Ovary (tissue), 9 donors: ENCODE results near the gene ELP4. TPM values are rescaled to one million over a fixed set of nuclear protein-coding genes. Genes with fewer than 3 reads are reported as not detected.

Source experiments
- DNase-seq, 5 donors: peaks; one replicate each; pipeline ENCODE4 v3.0.0-alpha.2; 2019 to 2020
- H3K27ac ChIP-seq, 2 donors: fragments of 200-600 bp; one replicate each; pipeline versions ENCODE4 v1.5.1 to v1.8.0; 2019 to 2022
- H3K27me3 ChIP-seq: fragments of 200-600 bp; one replicate; pipeline ENCODE4 v1.8.0; 2022
- H3K36me3 ChIP-seq: fragments of 200-600 bp; sonication (generic); one replicate; pipeline ENCODE4 v1.5.1; 2019
- H3K4me1 ChIP-seq: one replicate; pipeline ENCODE4 v1.8.1; 2013; ENCODE audit warnings: mild to moderate bottlenecking, moderate library complexity; ENCODE audit not compliant: insufficient read depth
- H3K4me3 ChIP-seq: fragments of 200-600 bp; sonication (generic); one replicate; pipeline ENCODE4 v1.5.1; 2017
- H3K9me3 ChIP-seq, 2 donors: fragments of 200-600 bp in 1 of 2; sonication (generic) in 1 of 2; one replicate each; pipeline versions ENCODE4 v1.5.1 to v1.8.1; 2013 to 2019; ENCODE audit warnings: mild to moderate bottlenecking in 1 of 2, moderate library complexity in 1 of 2
- EP300 ChIP-seq: sonication (generic); formaldehyde crosslinking; IDR thresholded peaks from one replicate; pipeline ENCODE4 v1.6.1; 2017; ENCODE audit warnings: antibody characterized with exemption
- POLR2A ChIP-seq: fragments of 450-650 bp; IDR thresholded peaks from one replicate; pipeline ENCODE4 v1.6.1; 2017; ENCODE audit warnings: antibody characterized with exemption, mild to moderate bottlenecking, moderate library complexity
- WGBS, 3 donors: extraction: QIAGEN DNeasy Blood & Tissue Kit in 1 of 3; methylation state at CpG; one replicate each; pipeline versions ENCODE4 v1.1.5 to v1.1.7; 2013 to 2017; 5-methylcytosine and 5-hydroxymethylcytosine counted together
- intact Hi-C, 4 donors: fragments of 100-400 bp; cut with DNase I; formaldehyde crosslinking; loops; one replicate each; pipeline versions ENCODE4 v1.11.0 to v1.15.1; 2022 to 2023
- polyA plus RNA-seq, 2 donors: library from polyadenylated mRNA; stranded (reverse); fragments of 200-250 nt in 1 of 2; fragments of 350-450 nt in 1 of 2; fragmentation: Illumina TruSeq in 1 of 2; extraction: RNeasy Lipid Tissue Mini Kit (QIAGEN cat#74804) in 1 of 2; gene quantifications; one replicate each; pipeline ENCODE4 v1.2.3, GENCODE V29; 2013 to 2014
- total RNA-seq, 7 donors: library from RNA; depleted of rRNA in 2 of 7; stranded (reverse); fragments of >200 nt in 2 of 7; fragmentation: NEBNext Ultra II Directional in 3 of 7; extraction: Animal tissue kit (Norgen Biotek cat#: 25700) in 3 of 7; gene quantifications; one replicate each; pipeline versions ENCODE4 v1.1.0 to v1.2.4, GENCODE V29; 2016 to 2023
- TF ChIP-seq, protein P1 (sequence below), 3 donors: fragments of 450-650 bp in 2 of 3; fragments of 200-600 bp in 1 of 3; IDR thresholded peaks; one replicate each; pipeline versions ENCODE4 v1.5.1 to v1.8.0; 2016 to 2022; ENCODE audit warnings: antibody characterized with exemption in 3 of 3, mild to moderate bottlenecking in 1 of 3
- donor health status: DM: no; HTN: no; CAD: no; lungs with moderate emphysema.
- donor health status: DM: no; HTN: no; CAD: no.
- donor health status: Bipolar disorder and iron deficiency.
- donor health status: DM: yes; HTN: yes; CAD: no.
- donor health status: DM: no; HTN: no; CAD: no.
- donor health status: DM: yes; HTN: yes; CAD: no.

The ELP4 gene
- total and polyA plus RNA-seq, 9 donors: 9.7 to 25.8 (median 13.8) TPM

DNA sequence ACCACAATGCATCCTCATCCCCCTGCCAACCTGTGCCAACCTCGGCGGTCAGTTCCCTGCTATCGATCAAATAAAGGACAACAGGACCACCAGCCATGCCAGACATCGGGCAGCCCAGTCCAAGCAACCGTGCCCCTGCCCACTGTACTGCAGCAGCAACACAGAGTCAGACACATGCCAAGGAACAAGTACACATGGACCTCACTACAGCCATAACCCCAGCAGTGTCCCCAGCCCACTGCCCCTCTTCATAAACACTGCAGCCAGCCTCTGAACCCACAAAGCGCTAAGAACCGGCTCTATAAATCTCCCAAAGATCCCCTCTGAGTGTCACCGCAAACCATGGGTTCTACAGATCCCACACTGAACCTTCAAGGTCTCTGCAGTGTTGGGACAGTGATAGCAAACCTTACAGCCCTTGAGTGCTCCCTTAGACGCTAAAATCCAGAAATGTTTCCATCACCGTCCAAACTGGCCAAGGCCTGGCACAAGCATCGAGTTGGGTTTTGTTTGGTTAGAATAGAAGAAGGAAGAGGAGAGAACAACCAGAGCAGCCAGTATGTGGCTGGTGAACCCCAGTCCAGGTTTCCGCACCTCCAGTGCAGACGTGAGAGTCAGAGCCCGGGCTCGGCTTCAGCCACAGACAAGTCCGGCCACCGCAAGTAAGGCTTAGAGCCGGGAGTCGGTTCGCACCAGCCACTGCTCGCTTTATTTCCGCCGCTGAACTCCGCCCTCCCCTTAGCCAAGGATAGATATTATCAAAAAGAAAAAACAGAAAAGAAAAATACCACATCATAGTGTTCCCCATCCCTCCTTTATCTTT, 293.6 kb downstream of the ELP4 start:
- WGBS, 3 donors: 10 to 12% (median 11%) methylated on average over 24 of the region's 24 CpGs
- no peak overlapping the region for H3K4me3 ChIP-seq
- TF ChIP-seq EP300 (no peak), POLR2A (no peak)
- TF ChIP-seq, protein P1, sequence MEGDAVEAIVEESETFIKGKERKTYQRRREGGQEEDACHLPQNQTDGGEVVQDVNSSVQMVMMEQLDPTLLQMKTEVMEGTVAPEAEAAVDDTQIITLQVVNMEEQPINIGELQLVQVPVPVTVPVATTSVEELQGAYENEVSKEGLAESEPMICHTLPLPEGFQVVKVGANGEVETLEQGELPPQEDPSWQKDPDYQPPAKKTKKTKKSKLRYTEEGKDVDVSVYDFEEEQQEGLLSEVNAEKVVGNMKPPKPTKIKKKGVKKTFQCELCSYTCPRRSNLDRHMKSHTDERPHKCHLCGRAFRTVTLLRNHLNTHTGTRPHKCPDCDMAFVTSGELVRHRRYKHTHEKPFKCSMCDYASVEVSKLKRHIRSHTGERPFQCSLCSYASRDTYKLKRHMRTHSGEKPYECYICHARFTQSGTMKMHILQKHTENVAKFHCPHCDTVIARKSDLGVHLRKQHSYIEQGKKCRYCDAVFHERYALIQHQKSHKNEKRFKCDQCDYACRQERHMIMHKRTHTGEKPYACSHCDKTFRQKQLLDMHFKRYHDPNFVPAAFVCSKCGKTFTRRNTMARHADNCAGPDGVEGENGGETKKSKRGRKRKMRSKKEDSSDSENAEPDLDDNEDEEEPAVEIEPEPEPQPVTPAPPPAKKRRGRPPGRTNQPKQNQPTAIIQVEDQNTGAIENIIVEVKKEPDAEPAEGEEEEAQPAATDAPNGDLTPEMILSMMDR (IDR thresholded peaks at IDR 0.05): no peak
- no peak overlapping the region for H3K27ac ChIP-seq
- intact Hi-C loops: no loop called here
- no peaks in the 10 kb centered on the region for H3K36me3 ChIP-seq
- H3K4me1 ChIP-seq: no peaks in the 10 kb centered on the region
- DNase-seq: no peak
- H3K9me3 ChIP-seq: no peaks in the 10 kb centered on the region
- peaks cover 6% of the 10 kb centered on the region for H3K27me3 ChIP-seq

DNA sequence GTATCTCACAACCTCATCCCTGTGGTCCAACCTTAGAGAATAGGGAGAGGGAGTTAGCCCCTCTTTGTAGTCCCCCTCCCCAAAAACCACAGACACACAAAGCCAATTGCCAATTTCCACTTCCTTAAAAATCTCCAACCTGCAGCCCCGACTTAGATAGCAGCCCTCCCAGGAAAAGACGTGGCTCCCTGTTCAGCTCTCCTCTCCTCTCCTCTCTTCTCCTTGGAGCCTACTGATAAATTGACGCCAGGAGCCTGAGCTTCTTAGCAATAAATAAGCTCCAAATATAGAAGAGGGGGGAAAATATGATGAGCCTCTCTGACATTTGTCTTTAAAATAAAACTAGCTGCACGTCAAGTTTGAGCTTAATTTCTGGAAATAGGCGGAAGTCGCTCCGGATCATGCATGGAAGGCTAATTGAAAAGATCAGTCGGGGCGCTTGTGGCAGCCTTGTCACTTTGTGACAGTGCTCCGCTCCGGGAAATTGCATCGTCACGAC, 294.3 kb downstream of the ELP4 start:
- TF ChIP-seq POLR2A (no peak), EP300 (no peak)
- TF ChIP-seq, protein P1 (IDR thresholded peaks at IDR 0.05): no peak
- 7 to 14% (median 11%) methylated on average over 13 of the region's 13 CpGs for WGBS, 3 donors
- intact Hi-C loops: no loop called here
- Histone ChIP-seq H3K27ac (no peak overlapping the region), H3K4me3 (no peak overlapping the region), H3K4me1 (no peaks in the 10 kb centered on the region), H3K27me3 (peaks cover 6% of the 10 kb centered on the region), H3K36me3 (no peaks in the 10 kb centered on the region), H3K9me3 (no peaks in the 10 kb centered on the region)
- DNase-seq: no peak

DNA sequence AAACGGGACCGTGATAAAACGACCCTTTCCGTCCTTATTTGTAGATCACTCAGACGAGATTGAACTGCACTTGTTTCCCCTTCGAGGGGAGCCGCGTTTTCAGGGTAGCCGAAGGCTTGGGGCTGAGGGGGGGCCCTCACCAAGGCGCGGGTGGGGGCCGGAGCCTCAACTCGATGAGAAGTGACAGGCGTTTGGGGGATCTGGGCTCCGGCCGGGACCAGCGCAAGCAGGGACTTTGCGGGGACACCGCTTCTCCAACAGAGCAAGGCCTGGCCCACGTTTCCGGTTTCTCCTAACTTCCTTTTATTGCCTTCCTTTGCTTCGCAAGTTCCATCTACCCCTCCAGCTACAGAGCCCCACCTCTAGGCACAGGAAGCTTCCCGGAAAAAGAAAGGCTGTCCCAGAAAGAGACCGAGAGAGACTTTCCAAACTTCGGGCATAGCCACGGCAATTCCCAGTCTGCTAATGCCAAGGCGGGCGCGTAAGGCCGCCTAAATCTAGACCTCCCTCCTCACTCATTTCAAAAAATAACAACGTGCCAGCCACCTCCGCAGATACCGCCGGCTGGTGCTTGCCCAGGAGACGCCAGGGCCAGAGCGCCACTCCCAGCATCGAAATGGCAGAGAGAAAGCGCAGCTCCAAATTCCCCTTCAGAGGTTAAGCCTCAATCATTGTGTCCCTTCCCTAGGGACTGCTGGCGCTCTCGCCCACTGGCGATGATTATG, 294.9 kb downstream of the ELP4 start:
- intact Hi-C loops: no loop called here
- 6 to 7% (median 7%) methylated on average over 41 of the region's 41 CpGs for WGBS, 3 donors
- Histone ChIP-seq H3K9me3 (no peaks in the 10 kb centered on the region), H3K36me3 (no peaks in the 10 kb centered on the region), H3K27me3 (peaks cover 6% of the 10 kb centered on the region), H3K4me1 (no peaks in the 10 kb centered on the region), H3K4me3 (no peak overlapping the region), H3K27ac (no peak overlapping the region)
- TF ChIP-seq, protein P1 (IDR thresholded peaks at IDR 0.05): no peak
- TF ChIP-seq EP300 (no peak), POLR2A (no peak)
- DNase-seq: no peak

DNA sequence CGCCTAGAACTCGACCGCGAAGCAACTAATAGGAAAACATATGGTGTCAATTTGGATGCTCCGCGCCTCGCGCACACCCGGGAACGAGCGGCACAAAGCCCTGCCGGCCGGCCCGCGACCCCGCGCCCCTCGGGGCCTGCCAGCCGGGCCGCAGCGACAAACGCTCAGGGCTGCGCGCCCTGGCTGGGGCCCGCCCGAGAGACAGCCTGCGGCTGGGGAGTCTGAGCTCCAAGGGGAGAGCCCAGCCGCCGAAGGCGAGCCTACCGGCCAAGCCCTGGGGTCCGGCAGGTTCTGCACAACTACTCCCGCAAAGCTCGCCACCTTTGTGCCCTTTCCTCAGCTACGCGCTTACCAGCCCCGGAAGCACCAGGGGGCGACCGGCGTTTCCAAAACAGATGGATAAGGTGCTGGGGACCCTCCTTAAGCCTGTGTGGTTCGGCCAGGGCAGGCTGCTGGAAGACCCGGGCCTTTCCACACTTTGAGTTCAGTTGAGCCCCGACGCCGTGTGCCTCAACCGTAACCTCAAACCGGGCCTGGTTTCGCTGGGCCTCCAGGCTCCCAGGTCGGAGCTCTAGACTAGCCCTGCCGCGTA, 295.6 kb downstream of the ELP4 start:
- H3K9me3 ChIP-seq: no peaks in the 10 kb centered on the region
- intact Hi-C loops: no loop called here
- no peaks in the 10 kb centered on the region for H3K4me1 ChIP-seq
- peaks cover 6% of the 10 kb centered on the region for H3K27me3 ChIP-seq
- H3K36me3 ChIP-seq: no peaks in the 10 kb centered on the region
- DNase-seq: no peak
- H3K4me3 ChIP-seq: no peak overlapping the region
- H3K27ac ChIP-seq: no peak overlapping the region
- TF ChIP-seq EP300 (no peak), POLR2A (no peak)
- TF ChIP-seq, protein P1 (IDR thresholded peaks at IDR 0.05): no peak
- WGBS, 3 donors: 3 to 7% (median 7%) methylated on average over 43 to 51 of the region's 51 CpGs
